ENCODE data around the gene TES. TPM values are rescaled to one million over a fixed set of nuclear protein-coding genes. Genes with fewer than 3 reads are reported as not detected.
A peak's percentile ranks its signal among the peaks of the same experiment; 100 is the strongest.

The TES gene
- total RNA-seq, 1 experiment from 2014 or later = 120 TPM

- Histone ChIP-seq H3F3A (ENCODE audit: low read length, unreplicated experiment) (peaks cover 12% of the 10 kb centered on the region), H3K36me3 (ENCODE audit: low read depth, low read length) (no peaks in the 10 kb centered on the region; the same call in 1 of the 2 replicates), H2AFZ (ENCODE audit: low read length) (no peak overlapping the region), H3K27ac (ENCODE audit: low read length) (no peak overlapping the region), H3K9me3 (ENCODE audit: low read length) (no peaks in the 10 kb centered on the region), H3K27me3 (ENCODE audit: low read length) (no peaks in the 10 kb centered on the region), H3K9me2 (replicated peaks; ENCODE audit: low read length) (no peaks in the 10 kb centered on the region), H4K20me1 (ENCODE audit: low read length) (peaks cover 71% of the 10 kb centered on the region), H3K9ac (ENCODE audit: low read length) (no peak overlapping the region), H3K79me2 (ENCODE audit: low read length) (peaks cover 92% of the 10 kb centered on the region), H3K4me3 (ENCODE audit: low read length) (0 out of 2 replicates have a peak overlapping the region, but pooled peaks have one; percentile 93), H3K4me2 (ENCODE audit: low read length) (peak overlapping the region; percentile 94), H3K4me1 (ENCODE audit: insufficient read depth, low read length) (peaks cover 68% of the 10 kb centered on the region)
- intact Hi-C loops (cut with micrococcal nuclease) = loop anchor here (5.0 kb wide), 1 partner anchor 562 kb away; no protein-coding TSS in a partner anchor
- no peak for ATAC-seq
- no peak for DNase-seq
- ChIA-PET POLR2A (ENCODE audit: unreplicated experiment) (no interaction called here), CTCF (no interaction called here)
- no peak; the same call in 1 of the 2 replicates for TF ChIP-seq CTCF (conservative IDR thresholded peaks at IDR 0.05; ENCODE audit: low read depth, low read length)
- no peak for TF ChIP-seq EZH2phosphoT487 (IDR thresholded peaks at IDR 0.05; ENCODE audit: borderline replicate concordance, low read length)
- TF ChIP-seq EZH2 (IDR thresholded peaks at IDR 0.05; ENCODE audit: low read length, unreplicated experiment) = no peak
- BruUV-seq (replicated peaks) = no TSS peak
Observed at GRCh38 chr7:116214921-116215320, 4.6 kb downstream of the TES start.

GRCh38 chr7:116215551-116215950, 5.2 kb downstream of the TES start:
- ATAC-seq (no peak), DNase-seq (no peak)
- Histone ChIP-seq H3K9me3 (ENCODE audit: low read length) (no peaks in the 10 kb centered on the region), H3K4me2 (ENCODE audit: low read length) (peak overlapping the region; percentile 94), H3F3A (ENCODE audit: low read length, unreplicated experiment) (peaks cover 12% of the 10 kb centered on the region), H3K27ac (ENCODE audit: low read length) (peak overlapping the region; percentile 97), H2AFZ (ENCODE audit: low read length) (no peak overlapping the region), H4K20me1 (ENCODE audit: low read length) (peaks cover 77% of the 10 kb centered on the region), H3K9me2 (replicated peaks; ENCODE audit: low read length) (no peaks in the 10 kb centered on the region), H3K9ac (ENCODE audit: low read length) (no peak overlapping the region), H3K4me1 (ENCODE audit: insufficient read depth, low read length) (peaks cover 66% of the 10 kb centered on the region), H3K4me3 (ENCODE audit: low read length) (no peak overlapping the region), H3K79me2 (ENCODE audit: low read length) (peaks cover 96% of the 10 kb centered on the region), H3K36me3 (ENCODE audit: low read depth, low read length) (no peaks in the 10 kb centered on the region; the same call in 1 of the 2 replicates), H3K27me3 (ENCODE audit: low read length) (no peaks in the 10 kb centered on the region)
- intact Hi-C loops (cut with micrococcal nuclease) = no loop called here
- ChIA-PET CTCF (no interaction called here), POLR2A (ENCODE audit: unreplicated experiment) (interaction anchor here (0.6 kb wide), 1 partner anchor 10 kb away, joined by 5 read pairs; no protein-coding TSS in a partner anchor)
- no TSS peak for BruUV-seq (replicated peaks)
- TF ChIP-seq EZH2 (IDR thresholded peaks at IDR 0.05; ENCODE audit: low read length, unreplicated experiment) (no peak), EZH2phosphoT487 (IDR thresholded peaks at IDR 0.05; ENCODE audit: borderline replicate concordance, low read length) (no peak)

- Histone ChIP-seq H3K27me3 (ENCODE audit: low read length) (no peaks in the 10 kb centered on the region), H3F3A (ENCODE audit: low read length, unreplicated experiment) (peaks cover 12% of the 10 kb centered on the region), H3K4me2 (ENCODE audit: low read length) (peak overlapping the region; percentile 94), H3K9me3 (ENCODE audit: low read length) (no peaks in the 10 kb centered on the region), H3K27ac (ENCODE audit: low read length) (peak overlapping the region; percentile 97), H3K9ac (ENCODE audit: low read length) (peak overlapping the region; percentile 80), H3K4me1 (ENCODE audit: insufficient read depth, low read length) (peaks cover 66% of the 10 kb centered on the region), H3K9me2 (replicated peaks; ENCODE audit: low read length) (no peaks in the 10 kb centered on the region), H3K4me3 (ENCODE audit: low read length) (peak overlapping the region; percentile 60), H2AFZ (ENCODE audit: low read length) (no peak overlapping the region), H3K79me2 (ENCODE audit: low read length) (peaks cover 96% of the 10 kb centered on the region), H4K20me1 (ENCODE audit: low read length) (peaks cover 83% of the 10 kb centered on the region), H3K36me3 (ENCODE audit: low read depth, low read length) (no peaks in the 10 kb centered on the region; the same call in 1 of the 2 replicates)
- intact Hi-C loops (cut with micrococcal nuclease) = no loop called here
- TSS peak; percentile 73 for BruUV-seq (replicated peaks)
- DNase-seq (peak; percentile 66), ATAC-seq (peak; percentile 42)
- TF ChIP-seq EZH2phosphoT487 (IDR thresholded peaks at IDR 0.05; ENCODE audit: borderline replicate concordance, low read length) = no peak
- no peak for TF ChIP-seq EZH2 (IDR thresholded peaks at IDR 0.05; ENCODE audit: low read length, unreplicated experiment)
- POLR2A ChIA-PET (ENCODE audit: unreplicated experiment) = interaction anchor here (0.5 to 1.9 kb wide), 4 partner anchors 10 to 792 kb away, joined by 3 to 13 read pairs (median 6); no protein-coding TSS in a partner anchor
- CTCF ChIA-PET = interaction anchor here (0.5 to 1.5 kb wide), 2 partner anchors 14 to 37 kb away, joined by 3 to 10 read pairs; no protein-coding TSS in a partner anchor
Observed at GRCh38 chr7:116216956-116217571, 6.7 kb downstream of the TES start.
